AG09319 (cell line): ENCODE measurements around the gene HECTD4.
A peak's percentile ranks its signal among the peaks of the same experiment; 100 is the strongest.
"Not testable (repeated sequence)": the region's sequence is repeated elsewhere in the genome, so short reads cannot be mapped to it uniquely, and the experiment has no call there.

Source experiments
- DNase-seq: peaks from one replicate; pipeline ENCODE4 v3.0.0-alpha.2; 2010; ENCODE audit warnings: low read depth; ENCODE audit errors: extremely low read depth
- TF ChIP-seq, protein P1 (sequence below): IDR thresholded peaks from 2 replicates; pipeline ENCODE4 v1.5.1; 2011; ENCODE audit warnings: low read depth, mild to moderate bottlenecking, inconsistent platforms, low read length, moderate library complexity

The HECTD4 gene

DNA sequence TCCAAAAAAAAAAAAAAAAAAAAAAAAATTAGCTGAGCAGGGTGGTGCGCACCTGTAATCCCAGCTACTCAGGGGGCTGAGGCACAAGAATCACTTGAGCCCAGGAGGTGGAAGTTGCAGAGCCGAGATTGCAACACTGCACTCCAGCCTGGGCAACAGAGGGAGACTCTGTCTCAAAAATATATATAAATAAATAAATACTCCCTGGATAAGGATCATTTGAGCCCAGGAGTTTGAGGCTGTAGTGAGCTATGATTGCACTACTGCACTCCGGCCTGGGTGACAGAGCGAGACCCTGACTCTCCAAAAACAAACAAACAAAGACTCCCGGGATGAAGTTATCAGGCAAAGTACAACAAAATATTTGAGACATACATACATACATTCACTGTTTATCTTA lies 270.3 kb downstream of the HECTD4 start:
- TF ChIP-seq, protein P1, sequence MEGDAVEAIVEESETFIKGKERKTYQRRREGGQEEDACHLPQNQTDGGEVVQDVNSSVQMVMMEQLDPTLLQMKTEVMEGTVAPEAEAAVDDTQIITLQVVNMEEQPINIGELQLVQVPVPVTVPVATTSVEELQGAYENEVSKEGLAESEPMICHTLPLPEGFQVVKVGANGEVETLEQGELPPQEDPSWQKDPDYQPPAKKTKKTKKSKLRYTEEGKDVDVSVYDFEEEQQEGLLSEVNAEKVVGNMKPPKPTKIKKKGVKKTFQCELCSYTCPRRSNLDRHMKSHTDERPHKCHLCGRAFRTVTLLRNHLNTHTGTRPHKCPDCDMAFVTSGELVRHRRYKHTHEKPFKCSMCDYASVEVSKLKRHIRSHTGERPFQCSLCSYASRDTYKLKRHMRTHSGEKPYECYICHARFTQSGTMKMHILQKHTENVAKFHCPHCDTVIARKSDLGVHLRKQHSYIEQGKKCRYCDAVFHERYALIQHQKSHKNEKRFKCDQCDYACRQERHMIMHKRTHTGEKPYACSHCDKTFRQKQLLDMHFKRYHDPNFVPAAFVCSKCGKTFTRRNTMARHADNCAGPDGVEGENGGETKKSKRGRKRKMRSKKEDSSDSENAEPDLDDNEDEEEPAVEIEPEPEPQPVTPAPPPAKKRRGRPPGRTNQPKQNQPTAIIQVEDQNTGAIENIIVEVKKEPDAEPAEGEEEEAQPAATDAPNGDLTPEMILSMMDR, result peak; percentile 1; the same call in 1 of the 2 replicates
- no peak for DNase-seq

DNA sequence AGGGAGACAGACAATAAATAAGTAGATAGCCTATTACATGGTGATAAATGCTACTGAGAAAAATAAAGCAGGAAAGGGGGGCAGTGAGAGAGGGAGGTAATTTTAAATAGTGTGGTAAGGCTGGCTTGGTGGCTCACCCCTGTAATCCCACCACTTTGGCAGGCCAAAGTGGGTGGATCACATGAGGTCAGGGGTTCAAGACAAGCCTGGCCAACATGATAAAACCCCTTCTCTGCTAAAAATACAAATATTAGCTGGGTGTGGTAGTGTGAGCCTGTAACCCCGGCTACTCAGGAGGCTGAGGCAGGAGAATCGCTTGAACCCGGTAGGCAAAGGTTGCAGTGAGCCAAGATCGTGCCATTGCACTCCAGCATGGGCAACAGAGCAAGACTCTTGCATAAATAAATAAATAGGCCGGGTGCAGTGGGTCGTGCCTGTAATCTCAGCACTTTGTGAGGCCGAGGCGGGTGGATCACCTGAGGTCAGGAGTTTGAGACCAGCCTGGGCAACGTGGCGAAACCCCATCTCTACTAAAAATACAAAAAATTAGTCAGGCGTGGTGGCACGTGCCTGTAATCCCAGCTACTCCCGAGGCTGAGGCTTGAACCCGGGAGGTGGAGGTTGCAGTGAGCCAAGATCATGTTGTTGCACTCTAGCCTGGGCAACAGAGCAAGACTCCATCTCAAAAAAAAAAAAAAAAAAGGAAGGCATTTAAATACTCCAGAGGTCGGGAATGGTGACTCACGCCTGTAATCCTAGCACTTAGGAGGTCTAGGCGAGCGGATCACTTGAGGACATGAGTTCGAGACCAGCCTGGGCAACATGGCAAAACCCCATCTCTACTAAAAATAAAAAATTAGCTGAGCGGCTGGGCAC lies 271.2 kb downstream of the HECTD4 start:
- not testable (repeated sequence) for DNase-seq
